ENCODE measurements around the gene IFRD1. TPM values are rescaled to one million over a fixed set of nuclear protein-coding genes. Genes with fewer than 3 reads are reported as not detected.

IFRD1 gene
- total RNA-seq, 2 donors from 2014 or later = 54.3 to 57.6 TPM

DNA sequence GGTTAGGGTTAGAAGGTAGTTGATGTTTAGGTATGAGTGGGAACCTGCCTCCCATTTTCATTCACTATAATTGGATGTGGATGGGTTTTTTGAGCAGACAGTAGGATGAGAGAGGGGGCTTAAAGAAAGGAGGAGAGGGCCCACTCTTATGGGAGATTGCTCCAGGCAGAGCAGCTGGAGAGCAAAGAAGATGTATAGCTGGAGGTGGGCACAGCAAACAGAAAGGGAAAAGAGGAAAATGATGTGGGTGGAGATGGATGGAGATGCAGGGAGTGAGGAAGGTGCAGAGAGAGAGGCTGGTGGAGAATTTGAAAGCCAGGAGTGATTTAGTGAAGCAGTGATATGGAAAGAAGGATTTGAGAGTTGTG lies 60.5 kb downstream of the IFRD1 start:
- no peaks in the 10 kb centered on the region for H3K27me3 Mint-ChIP-seq (ENCODE audit: insufficient read depth)
- no peak overlapping the region for H3K4me3 ChIP-seq (ENCODE audit: low read length)
- TF ChIP-seq, protein P1, sequence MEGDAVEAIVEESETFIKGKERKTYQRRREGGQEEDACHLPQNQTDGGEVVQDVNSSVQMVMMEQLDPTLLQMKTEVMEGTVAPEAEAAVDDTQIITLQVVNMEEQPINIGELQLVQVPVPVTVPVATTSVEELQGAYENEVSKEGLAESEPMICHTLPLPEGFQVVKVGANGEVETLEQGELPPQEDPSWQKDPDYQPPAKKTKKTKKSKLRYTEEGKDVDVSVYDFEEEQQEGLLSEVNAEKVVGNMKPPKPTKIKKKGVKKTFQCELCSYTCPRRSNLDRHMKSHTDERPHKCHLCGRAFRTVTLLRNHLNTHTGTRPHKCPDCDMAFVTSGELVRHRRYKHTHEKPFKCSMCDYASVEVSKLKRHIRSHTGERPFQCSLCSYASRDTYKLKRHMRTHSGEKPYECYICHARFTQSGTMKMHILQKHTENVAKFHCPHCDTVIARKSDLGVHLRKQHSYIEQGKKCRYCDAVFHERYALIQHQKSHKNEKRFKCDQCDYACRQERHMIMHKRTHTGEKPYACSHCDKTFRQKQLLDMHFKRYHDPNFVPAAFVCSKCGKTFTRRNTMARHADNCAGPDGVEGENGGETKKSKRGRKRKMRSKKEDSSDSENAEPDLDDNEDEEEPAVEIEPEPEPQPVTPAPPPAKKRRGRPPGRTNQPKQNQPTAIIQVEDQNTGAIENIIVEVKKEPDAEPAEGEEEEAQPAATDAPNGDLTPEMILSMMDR (conservative IDR thresholded peaks at IDR 0.05) = no peak
- no peaks in the 10 kb centered on the region for H3K4me1 ChIP-seq (ENCODE audit: control insufficient read depth, insufficient read depth, low read length)
- H3K4me3 Mint-ChIP-seq = no peak overlapping the region
- peaks cover 5% of the 10 kb centered on the region for H3K27me3 ChIP-seq (ENCODE audit: control insufficient read depth, insufficient read depth, low read length, poor library complexity, severe bottlenecking)
- no peak overlapping the region for H3K9ac ChIP-seq (ENCODE audit: extremely low read depth, low read length, poor library complexity, severe bottlenecking)
- no peaks in the 10 kb centered on the region for H3K9me3 Mint-ChIP-seq
- H3K36me3 Mint-ChIP-seq (ENCODE audit: low read depth) = no peaks in the 10 kb centered on the region
- H3K9me3 ChIP-seq (ENCODE audit: control insufficient read depth, low read length) = no peaks in the 10 kb centered on the region
- no peak overlapping the region for H3K27ac Mint-ChIP-seq
- no peaks in the 10 kb centered on the region for H3K36me3 ChIP-seq (ENCODE audit: control insufficient read depth, insufficient read depth, low read length)
- no peaks in the 10 kb centered on the region for H3K4me1 Mint-ChIP-seq
- no peak overlapping the region for H3K27ac ChIP-seq (ENCODE audit: low read depth, low read length)
- peak; percentile 4 for DNase-seq

DNA sequence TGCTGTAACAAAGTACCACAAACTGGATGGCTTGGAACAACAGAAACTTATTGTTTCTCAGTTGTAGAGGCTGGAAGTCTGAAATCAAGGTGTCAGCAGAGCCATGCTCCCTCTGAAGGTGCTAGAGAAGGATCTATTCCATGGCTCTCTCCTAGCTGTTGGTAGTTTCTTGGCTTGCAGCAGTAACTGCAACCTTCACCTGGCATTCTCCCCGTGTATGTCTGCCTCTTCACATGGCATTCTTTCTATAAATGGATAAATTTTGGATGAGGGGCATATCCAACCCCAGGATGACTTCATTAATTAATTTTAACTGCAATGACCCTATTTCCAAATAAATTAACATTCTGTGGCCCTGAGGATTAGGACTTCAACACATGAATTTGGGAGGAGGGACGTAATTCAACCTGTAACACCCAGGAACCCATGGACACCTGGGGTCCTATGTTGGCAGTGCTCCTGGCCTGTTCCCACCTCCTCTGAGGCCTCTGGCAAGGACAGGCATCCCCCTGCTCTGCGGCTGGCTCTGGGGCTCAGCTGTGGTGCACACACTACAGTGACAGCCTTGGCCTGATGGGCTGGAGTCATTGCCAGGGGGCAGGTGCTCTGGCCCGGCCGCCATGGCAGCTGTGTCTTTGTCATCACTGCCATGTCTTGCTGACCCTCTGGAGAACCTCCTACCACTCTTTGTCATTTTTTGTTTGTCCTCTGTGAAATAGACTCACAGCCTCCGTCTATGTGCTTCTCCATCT lies 61.4 kb downstream of the IFRD1 start:
- no peaks in the 10 kb centered on the region for H3K4me1 Mint-ChIP-seq
- H3K4me3 Mint-ChIP-seq = no peak overlapping the region
- peaks cover 5% of the 10 kb centered on the region for H3K27me3 ChIP-seq (ENCODE audit: control insufficient read depth, insufficient read depth, low read length, poor library complexity, severe bottlenecking)

DNA sequence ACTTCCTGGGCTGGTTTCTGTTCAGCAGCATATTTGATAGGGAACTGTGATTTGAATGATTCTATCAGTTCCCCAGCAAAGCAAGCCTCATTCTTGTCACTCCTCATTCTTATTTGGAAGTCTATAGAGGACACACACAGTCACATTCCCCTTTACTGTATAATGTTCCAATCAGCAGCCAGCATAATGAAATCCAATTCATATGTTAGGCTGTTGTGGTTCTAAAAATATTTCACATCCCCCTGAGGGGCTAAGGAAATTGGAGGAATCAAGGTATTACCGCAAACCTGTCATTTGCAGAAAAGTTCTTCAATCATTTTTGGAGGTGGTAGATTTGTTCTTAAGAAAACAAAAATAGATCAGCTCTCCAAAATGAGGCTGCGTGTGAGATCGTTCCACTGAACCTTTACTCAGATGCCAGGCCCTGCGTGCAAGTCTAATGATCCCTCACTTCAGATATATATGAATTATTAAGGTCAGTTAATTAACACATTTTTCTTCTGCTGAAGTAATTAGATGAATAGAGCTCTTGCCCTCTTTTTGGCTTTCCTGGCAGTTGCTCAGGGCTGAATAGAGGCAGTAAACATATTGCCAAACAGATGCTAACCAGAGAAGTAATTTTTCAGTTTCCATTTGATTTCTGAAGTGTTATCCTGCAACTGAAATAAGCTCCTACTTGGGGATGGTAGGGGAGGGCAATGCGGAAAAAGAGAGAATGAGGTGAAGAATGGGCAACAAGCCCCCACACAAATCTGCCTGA lies 62.4 kb downstream of the IFRD1 start:
- H3K27ac Mint-ChIP-seq = no peak overlapping the region
- WGBS, 2 experiments (ENCODE audit: insufficient coverage in 1 of 2, insufficient read length in 1 of 2) = 88 to 97% methylated on average over 1 to 5 of the region's 5 CpGs
- H3K36me3 Mint-ChIP-seq (ENCODE audit: low read depth) = no peaks in the 10 kb centered on the region
- H3K4me3 Mint-ChIP-seq = no peak overlapping the region
- Histone ChIP-seq H3K4me3 (ENCODE audit: low read length) (no peak overlapping the region), H3K36me3 (ENCODE audit: control insufficient read depth, insufficient read depth, low read length) (no peaks in the 10 kb centered on the region), H3K27ac (ENCODE audit: low read depth, low read length) (peak overlapping the region; percentile 85), H3K4me1 (ENCODE audit: control insufficient read depth, insufficient read depth, low read length) (no peaks in the 10 kb centered on the region), H3K27me3 (ENCODE audit: control insufficient read depth, insufficient read depth, low read length, poor library complexity, severe bottlenecking) (peaks cover 5% of the 10 kb centered on the region), H3K9me3 (ENCODE audit: control insufficient read depth, low read length) (no peaks in the 10 kb centered on the region), H3K9ac (ENCODE audit: extremely low read depth, low read length, poor library complexity, severe bottlenecking) (no peak overlapping the region)
- peak; percentile 10 for DNase-seq
- TF ChIP-seq, protein P1 (conservative IDR thresholded peaks at IDR 0.05) = no peak
- no peaks in the 10 kb centered on the region for H3K27me3 Mint-ChIP-seq (ENCODE audit: insufficient read depth)
- H3K9me3 Mint-ChIP-seq = no peaks in the 10 kb centered on the region
- H3K4me1 Mint-ChIP-seq = no peaks in the 10 kb centered on the region

More for the DNA sequence above, 61.4 kb downstream of the IFRD1 start:
- Mint-ChIP-seq H3K27ac (no peak overlapping the region), H3K9me3 (no peaks in the 10 kb centered on the region), H3K36me3 (ENCODE audit: low read depth) (no peaks in the 10 kb centered on the region), H3K27me3 (ENCODE audit: insufficient read depth) (no peaks in the 10 kb centered on the region)
- Histone ChIP-seq H3K36me3 (ENCODE audit: control insufficient read depth, insufficient read depth, low read length) (no peaks in the 10 kb centered on the region), H3K4me1 (ENCODE audit: control insufficient read depth, insufficient read depth, low read length) (no peaks in the 10 kb centered on the region), H3K9me3 (ENCODE audit: control insufficient read depth, low read length) (no peaks in the 10 kb centered on the region), H3K27ac (ENCODE audit: low read depth, low read length) (peak overlapping the region; percentile 85), H3K4me3 (ENCODE audit: low read length) (no peak overlapping the region), H3K9ac (ENCODE audit: extremely low read depth, low read length, poor library complexity, severe bottlenecking) (no peak overlapping the region)
- peak; percentile 17 for DNase-seq
- 80 to 94% methylated on average over 3 to 6 of the region's 6 CpGs for WGBS, 2 experiments (ENCODE audit: insufficient coverage in 1 of 2, insufficient read length in 1 of 2)
- TF ChIP-seq, protein P1 (conservative IDR thresholded peaks at IDR 0.05) = no peak

Data from endodermal cell (in vitro differentiated cells).